ENCODE results near the gene WFS1. TPM values are rescaled to one million over a fixed set of nuclear protein-coding genes. Genes with fewer than 3 reads are reported as not detected.
A peak's percentile ranks its signal among the peaks of the same experiment; 100 is the strongest.

The WFS1 gene
- total and polyA plus RNA-seq, 2 of the 13 experiments (the other 11 are each of a cell fraction or from before 2014, with no cell fraction given) = 39.1 to 42.2 TPM

GRCh38 chr4:6327220-6327917 lies 57.7 kb downstream of the WFS1 start (continued):
- TF ChIP-seq KLF16 (CRISPR knock-in tag; IDR thresholded peaks at IDR 0.05) (peak in 1 of 2 experiments; percentile 56; a peak in 1 of 4 replicates), GLMP (CRISPR knock-in tag; IDR thresholded peaks at IDR 0.05; ENCODE audit: borderline replicate concordance) (no peak), SAFB2 (CRISPR knock-in tag; IDR thresholded peaks at IDR 0.05; ENCODE audit: borderline replicate concordance, low read depth) (peak; percentile 13; the same call in 1 of the 2 replicates), MAZ (IDR thresholded peaks at IDR 0.05; ENCODE audit: borderline replicate concordance, low read depth, low read length) (0 out of 2 replicates have a peak, but pooled peaks have one; percentile 46), MAZ (CRISPR knock-in tag; IDR thresholded peaks at IDR 0.05; ENCODE audit: low read depth) (peak; percentile 49; the same call in 1 of the 2 replicates), YY1 (IDR thresholded peaks at IDR 0.05; ENCODE audit: insufficient read depth, insufficient replicate concordance, low read depth, low read length) (peak; percentile 35), ZNF12 (CRISPR knock-in tag; IDR thresholded peaks at IDR 0.05) (0 out of 2 replicates have a peak, but pooled peaks have one; percentile 27), ZMYM3 (CRISPR knock-in tag; IDR thresholded peaks at IDR 0.05) (0 out of 2 replicates have a peak, but pooled peaks have one; percentile 17), SETDB1 (CRISPR knock-in tag; IDR thresholded peaks at IDR 0.05; ENCODE audit: borderline replicate concordance) (no peak), GATAD2A (CRISPR knock-in tag; IDR thresholded peaks at IDR 0.05) (0 out of 2 replicates have a peak, but pooled peaks have one; percentile 22), FOXA3 (CRISPR knock-in tag; IDR thresholded peaks at IDR 0.05) (peak; percentile 43), IKZF5 (CRISPR knock-in tag; IDR thresholded peaks at IDR 0.05) (peak; percentile 30; the same call in 1 of the 2 replicates), CTCF (CRISPR knock-in tag; IDR thresholded peaks at IDR 0.05) (peak; percentile 99), KDM5B (CRISPR knock-in tag; IDR thresholded peaks at IDR 0.05; ENCODE audit: borderline replicate concordance) (peak; percentile 56; the same call in 1 of the 2 replicates), FOXA1 (IDR thresholded peaks at IDR 0.05) (no peak), FOXA1 (CRISPR knock-in tag; IDR thresholded peaks at IDR 0.05) (0 out of 2 replicates have a peak, but pooled peaks have one; percentile 14), ZBTB33 (CRISPR knock-in tag; IDR thresholded peaks at IDR 0.05) (peak; percentile 80), PITX1 (CRISPR knock-in tag; IDR thresholded peaks at IDR 0.05) (peak; percentile 47; the same call in 1 of the 2 replicates), HOXA5 (CRISPR knock-in tag; IDR thresholded peaks at IDR 0.05) (0 out of 2 replicates have a peak, but pooled peaks have one; percentile 48), ELF1 (CRISPR knock-in tag; IDR thresholded peaks at IDR 0.05) (0 out of 2 replicates have a peak, but pooled peaks have one; percentile 17)
- TF ChIP-seq, protein P1, sequence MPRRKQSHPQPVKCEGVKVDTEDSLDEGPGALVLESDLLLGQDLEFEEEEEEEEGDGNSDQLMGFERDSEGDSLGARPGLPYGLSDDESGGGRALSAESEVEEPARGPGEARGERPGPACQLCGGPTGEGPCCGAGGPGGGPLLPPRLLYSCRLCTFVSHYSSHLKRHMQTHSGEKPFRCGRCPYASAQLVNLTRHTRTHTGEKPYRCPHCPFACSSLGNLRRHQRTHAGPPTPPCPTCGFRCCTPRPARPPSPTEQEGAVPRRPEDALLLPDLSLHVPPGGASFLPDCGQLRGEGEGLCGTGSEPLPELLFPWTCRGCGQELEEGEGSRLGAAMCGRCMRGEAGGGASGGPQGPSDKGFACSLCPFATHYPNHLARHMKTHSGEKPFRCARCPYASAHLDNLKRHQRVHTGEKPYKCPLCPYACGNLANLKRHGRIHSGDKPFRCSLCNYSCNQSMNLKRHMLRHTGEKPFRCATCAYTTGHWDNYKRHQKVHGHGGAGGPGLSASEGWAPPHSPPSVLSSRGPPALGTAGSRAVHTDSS (CRISPR knock-in tag; conservative IDR thresholded peaks at IDR 0.05) = 0 out of 2 replicates have a peak, but pooled peaks have one; percentile 30
